HG03457 (cell line): Measurements from ENCODE around the gene SELENON.
"Not testable (repeated sequence)": the region's sequence is repeated elsewhere in the genome, so short reads cannot be mapped to it uniquely, and the experiment has no call there.

Source experiments
- ATAC-seq: cut with Tn5 transposase; IDR thresholded peaks from one replicate; pipeline ENCODE4 v1.9.1; 2021; ENCODE audit warnings: moderate number of reproducible peaks; ENCODE audit not compliant: unreplicated experiment

Gene SELENON

DNA sequence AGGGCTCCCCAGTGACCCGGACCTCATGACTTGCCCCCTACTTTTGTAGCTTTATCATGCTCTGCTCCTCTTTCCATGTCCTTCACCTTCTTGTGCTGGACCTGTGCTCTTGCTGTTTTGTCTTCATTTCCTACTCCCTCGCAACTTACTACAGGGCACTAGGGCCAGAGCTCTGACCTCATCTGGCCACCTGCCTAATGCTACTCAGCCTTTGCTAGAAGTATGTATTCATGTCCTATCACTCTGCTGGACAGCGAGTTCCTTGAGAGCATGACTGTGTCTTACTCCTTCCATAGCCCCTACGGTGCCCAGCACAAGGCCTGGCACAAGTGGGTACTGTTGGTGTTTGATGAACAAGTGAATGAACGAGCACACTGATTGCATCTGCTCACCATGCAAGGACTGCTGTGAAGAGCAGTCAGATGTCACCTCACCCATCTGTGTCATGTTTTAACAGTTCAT, 21.7 kb downstream of the SELENON start:
- ATAC-seq: no peak

DNA sequence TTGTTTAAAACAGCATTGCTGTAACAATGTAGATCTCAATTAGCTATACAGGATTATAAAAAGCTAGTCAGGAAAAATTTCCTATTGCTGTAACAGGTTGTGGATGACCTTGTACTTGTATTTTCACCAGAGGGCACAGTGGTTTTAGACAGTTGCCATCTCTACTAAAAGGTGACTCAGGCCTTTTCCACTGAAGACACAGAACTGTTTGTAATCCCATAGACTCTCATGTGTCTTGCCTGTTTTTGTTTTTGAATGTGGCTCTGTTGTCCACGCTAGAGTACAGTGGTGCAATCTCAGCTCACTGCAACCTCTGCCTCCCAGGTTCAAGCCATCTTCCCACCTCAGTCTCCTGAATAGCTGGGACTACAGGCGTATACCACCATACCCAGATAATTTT, 25.6 kb downstream of the SELENON start:
- ATAC-seq: no peak

- ATAC-seq: no peak
Measured at GRCh38 chr1:25826571-25826970, 26.6 kb downstream of the SELENON start.

GRCh38 chr1:25828491-25828890, 28.5 kb downstream of the SELENON start:
- ATAC-seq: no peak

DNA sequence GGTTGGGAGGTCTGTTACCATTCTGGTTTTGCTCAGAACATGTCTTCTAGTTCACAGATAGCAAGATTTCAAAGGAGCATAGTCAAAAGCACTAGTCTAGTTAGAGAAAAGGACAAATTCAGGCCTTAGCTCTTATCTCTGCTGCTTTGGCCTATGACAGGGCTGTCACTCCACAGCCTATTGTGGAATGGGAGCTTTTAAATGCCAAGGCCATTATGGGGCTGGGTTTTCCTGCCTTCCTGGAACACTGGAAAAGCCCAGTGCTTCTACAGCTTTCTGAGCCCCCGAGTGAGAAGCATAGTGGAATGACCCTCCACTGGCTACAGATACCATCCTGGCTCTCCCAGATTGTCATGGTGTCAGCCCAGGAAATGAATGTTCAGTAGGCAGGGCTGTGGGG, 29.1 kb downstream of the SELENON start:
- ATAC-seq: no peak

- no peak for ATAC-seq
Measured at GRCh38 chr1:25831569-25832196, 31.7 kb downstream of the SELENON start.

GRCh38 chr1:25832336-25833037, 32.5 kb downstream of the SELENON start:
- no peak for ATAC-seq

- ATAC-seq: no peak
Measured at GRCh38 chr1:25833158-25833557, 33.2 kb downstream of the SELENON start.

- ATAC-seq: no peak
Measured at GRCh38 chr1:25834894-25835293, 34.9 kb downstream of the SELENON start.

GRCh38 chr1:25836695-25837094, 36.7 kb downstream of the SELENON start:
- ATAC-seq: no peak

DNA sequence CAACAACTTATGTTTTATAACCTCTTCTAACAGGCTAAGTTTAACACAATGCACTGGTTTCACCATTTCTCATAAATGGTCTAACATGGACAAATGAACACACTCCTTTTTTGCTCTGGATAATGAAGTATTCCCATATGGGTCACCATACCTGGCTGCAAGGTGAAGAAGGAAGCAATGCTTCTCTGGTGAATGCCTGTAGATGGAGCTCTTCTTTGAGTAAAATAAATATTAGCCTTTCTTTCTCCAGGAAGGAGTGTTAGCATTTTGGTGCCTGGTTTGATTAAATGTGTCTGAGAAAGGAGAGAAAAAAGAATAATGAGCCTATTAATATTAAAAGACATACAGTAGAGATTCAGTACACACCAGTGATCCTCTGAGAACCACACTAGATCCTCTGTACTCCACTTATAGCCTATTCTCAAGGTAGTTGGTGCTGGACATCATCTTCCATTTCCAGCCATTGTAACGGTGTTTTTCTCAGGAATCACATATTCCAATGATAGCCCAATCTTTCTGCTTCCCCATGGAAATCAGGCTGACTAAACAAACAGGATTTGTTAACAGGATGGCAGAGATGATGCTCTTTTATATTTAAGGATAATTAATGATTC, 37.4 kb downstream of the SELENON start:
- ATAC-seq: no peak

GRCh38 chr1:25839808-25840207, 39.8 kb downstream of the SELENON start:
- ATAC-seq: not testable (repeated sequence)

- no peak for ATAC-seq
Measured at GRCh38 chr1:25843483-25843882, 43.5 kb downstream of the SELENON start.

DNA sequence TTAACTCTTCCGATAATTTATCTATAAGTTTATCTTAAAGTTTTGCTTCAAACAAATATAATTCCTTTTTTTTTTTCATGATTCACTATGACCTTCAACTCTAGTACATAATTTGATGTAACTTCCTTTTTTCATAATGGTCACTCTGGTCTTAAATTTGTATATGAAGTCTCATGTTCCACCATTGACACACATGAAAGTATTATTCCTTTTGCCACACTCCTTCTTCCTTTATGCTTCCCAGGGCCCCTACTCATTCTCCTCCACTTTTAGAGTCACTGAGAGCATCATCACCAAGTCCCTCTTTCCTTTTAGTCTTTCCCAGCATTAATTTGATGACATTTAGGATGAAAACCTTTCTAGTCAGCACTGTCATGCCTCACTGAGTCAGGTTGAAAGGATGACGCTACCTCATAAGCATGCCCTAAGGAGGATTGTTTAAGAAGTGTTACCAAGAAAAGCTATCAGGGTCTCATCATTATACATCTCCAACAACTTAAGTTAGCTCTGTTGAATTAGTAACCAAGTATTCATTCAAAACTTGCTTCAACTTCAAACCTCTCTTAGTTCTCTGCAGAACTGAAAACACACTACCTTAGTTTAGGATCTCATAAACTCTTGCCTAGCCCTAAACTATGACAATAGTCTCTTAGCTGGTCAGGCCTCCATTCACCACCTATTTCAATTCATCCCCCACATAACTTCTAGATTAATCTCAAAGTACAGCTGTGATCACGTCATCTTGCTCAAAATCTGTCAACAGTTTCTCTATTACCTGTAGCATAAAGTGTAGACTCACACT, 44.7 kb downstream of the SELENON start:
- no peak for ATAC-seq

DNA sequence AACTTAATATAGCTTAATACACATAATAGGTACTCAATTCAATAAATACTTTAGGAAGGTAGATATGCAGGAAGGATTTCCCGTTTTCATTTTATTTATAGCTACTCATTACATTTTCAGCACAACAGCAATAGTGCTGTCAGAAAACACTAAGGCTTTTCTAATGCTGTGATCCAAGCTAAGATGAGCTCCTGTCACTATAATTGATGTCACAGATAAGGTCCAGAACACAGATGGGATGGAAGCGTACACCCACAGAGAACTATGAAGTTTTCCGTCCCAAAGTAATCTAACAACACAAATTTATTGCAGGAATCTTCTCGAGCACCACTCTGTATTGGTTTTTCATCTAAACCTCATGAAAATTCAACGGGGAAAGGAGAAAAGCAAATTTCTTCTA, 45.7 kb downstream of the SELENON start:
- no peak for ATAC-seq

DNA sequence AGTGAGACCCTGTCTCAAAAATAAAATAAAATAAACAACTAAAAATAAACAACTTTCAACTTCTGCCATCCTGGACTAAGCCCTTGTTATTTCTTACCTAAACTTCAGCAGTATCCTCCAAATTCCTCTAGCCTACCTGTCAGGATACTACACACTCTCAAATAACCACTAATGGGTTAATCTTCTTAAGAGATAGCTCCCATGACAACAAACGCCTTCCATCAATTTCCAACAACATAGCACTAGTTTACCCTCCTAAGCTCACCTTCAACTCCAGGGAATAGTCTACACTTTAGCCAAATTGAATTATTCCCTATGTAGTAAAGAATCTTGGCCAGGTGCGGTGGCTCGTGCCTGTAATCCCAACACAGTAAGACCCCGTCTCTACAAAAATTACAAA, 47.9 kb downstream of the SELENON start:
- ATAC-seq: no peak

- no peak for ATAC-seq
Measured at GRCh38 chr1:25848531-25848930, 48.5 kb downstream of the SELENON start.

DNA sequence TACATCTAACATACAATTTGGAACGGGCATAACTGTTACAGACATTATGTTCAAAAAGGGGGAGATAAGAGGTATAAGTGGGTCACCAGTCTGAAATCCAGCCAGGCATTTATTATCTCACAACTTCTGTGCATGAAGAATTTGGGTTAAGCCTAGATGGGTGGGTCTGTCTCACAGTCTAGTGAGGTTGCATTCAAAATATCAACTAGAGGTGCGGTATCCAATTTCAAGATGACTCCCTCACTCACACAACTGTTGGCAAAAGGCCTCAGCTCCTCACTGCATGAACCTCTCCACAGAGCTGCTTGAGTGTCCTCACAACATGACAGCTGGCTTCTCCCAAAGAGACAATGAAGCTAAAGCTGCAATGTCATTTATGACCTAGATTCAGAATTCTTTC, 54.6 kb downstream of the SELENON start:
- no peak for ATAC-seq

GRCh38 chr1:25856856-25857255, 56.9 kb downstream of the SELENON start:
- no peak for ATAC-seq

DNA sequence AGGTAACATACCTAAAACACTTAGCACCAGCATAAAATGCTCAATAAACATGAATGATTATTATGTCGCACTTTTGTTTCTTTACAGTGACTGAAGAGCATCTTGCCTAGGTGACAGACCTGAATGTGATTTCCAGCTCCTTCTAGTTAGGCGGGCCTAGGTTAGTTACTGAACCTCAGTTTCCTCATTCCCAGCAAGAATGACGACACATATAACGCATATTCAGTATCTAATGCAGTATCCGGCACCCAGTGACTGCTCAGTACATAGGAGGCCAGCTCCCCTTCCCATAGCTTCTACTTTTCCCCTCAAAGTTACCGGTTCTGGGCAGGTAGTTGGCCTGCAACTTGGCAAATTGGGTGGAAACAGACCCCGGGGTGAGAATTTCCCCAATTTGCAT, 58.5 kb downstream of the SELENON start:
- ATAC-seq: no peak
